Measurements from ENCODE around the gene BCL2L14.
A peak's percentile ranks its signal among the peaks of the same experiment; 100 is the strongest.

The BCL2L14 gene

DNA sequence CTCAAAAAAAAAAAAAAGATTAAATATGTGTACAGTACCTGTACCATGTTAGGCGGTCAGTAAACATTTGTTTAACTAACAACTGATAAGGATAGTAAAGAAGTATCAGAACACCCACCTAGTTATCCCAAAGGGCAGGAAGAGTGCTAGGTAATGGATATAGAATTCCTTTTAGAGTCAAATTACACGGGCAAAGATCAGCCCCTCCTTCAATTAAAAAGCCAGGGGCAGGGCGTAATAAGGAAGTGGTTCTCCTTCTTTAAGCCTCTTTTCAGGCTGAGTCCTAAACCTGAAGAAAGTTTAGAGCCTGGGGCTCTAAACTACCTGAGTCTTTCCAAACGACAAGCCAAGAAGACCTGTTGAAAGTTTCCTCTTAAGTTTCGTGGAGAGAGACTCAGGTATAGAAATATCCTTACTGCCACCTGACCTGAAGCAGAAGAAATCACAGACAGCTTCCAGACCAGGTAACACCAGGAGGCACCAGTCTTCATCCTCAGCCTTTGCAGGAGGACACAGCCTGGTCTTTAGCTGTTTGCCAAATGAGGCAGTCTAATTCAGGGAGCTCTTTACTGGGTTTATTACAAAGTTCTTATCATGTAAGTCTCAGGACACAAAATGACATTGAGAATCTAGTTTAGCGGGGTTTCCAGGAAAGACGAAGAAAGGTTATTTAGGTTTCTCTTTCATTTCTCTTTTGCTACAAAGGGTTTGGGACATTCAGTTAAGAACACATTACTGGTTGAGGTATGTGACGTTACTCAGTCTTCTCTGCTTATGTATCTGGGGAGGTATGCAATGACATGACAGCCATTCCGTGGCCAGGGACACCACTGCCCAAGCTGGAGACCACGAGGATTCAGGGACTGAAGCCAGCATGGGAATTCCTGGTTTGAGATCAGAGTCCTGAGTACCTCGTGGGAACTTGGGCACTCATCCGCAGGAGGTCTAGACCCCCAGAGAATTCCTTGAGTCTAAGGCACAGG lies at the start of gene BCL2L14:
Gene BCL2L14, plus strand, starts transcription at position 266 of the 983 bp plus-strand sequence. CDS start 8,367 bp downstream, outside the sequence.
- no peak for DNase-seq (ENCODE audit: low spot score)

GRCh38 chr12:12022306-12022936 lies 48.3 kb upstream of the BCL2L14 start:
- DNase-seq (ENCODE audit: low spot score): no peak

- no peak for DNase-seq (ENCODE audit: low spot score)
Observed at GRCh38 chr12:12023456-12023855, 47.3 kb upstream of the BCL2L14 start.

DNA sequence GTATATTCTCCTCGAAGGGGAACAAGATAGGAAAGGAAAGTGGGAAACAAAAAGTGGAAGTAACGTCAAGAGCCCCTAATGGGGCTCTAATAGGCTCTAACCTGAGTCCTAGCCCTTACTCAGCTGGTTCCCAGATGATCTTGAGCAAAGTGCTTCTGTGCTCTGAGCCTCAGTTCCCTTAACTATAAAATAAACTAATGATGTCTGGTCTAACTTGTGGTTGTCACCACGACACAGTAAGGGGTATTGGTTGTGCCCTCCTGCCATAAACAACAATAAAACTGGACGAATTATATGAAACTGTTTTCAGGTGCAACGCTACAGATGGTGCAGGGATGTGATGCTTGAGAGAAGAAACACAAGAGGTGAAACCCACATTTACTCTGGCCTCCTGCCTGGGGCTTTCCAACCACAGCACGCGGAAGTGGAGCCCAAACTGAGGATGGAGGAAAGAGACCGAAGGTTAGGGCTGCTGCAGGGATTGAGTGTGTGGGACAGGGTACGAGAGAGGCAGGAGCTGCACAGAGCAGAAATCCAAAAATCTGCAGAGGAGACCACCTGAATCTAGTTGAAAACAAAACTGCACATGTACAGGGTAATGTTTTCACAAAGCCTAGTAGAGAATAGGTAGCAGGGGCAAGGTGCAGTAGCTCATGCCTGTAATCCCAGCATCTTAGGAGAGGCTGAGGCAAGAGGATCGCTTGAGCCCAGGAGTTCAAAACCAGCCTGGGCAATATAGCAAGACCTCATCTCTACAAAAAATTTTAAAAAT lies 45.6 kb upstream of the BCL2L14 start:
- DNase-seq (ENCODE audit: low spot score): no peak

DNA sequence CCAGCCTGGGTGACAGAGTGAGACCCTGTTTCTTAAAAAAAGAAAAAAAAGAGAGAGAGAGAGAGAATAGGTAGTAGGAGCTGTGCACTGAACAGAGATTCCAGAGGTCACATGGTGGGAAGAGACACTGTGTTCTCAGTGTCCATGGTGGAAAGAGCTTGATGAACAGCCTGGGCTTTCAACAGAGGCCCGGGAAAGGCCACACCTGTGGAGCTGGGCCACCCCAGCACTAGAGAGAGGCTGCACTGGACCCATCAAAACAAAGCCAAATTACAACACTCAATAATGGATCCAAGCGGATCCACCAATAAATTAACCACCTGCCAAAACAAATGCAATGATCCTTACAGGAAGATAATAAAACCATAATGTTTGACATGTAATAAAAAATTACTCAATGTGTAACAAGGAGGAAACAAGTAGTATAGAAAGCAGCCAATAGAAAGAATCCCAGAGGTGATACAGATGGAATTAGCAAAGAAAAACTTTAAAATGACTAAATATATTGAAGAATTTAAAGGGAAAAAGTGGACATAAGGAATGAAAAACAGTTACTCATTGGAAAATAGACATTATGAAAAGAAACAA lies 44.8 kb upstream of the BCL2L14 start:
- no peak for DNase-seq (ENCODE audit: low spot score)

DNA sequence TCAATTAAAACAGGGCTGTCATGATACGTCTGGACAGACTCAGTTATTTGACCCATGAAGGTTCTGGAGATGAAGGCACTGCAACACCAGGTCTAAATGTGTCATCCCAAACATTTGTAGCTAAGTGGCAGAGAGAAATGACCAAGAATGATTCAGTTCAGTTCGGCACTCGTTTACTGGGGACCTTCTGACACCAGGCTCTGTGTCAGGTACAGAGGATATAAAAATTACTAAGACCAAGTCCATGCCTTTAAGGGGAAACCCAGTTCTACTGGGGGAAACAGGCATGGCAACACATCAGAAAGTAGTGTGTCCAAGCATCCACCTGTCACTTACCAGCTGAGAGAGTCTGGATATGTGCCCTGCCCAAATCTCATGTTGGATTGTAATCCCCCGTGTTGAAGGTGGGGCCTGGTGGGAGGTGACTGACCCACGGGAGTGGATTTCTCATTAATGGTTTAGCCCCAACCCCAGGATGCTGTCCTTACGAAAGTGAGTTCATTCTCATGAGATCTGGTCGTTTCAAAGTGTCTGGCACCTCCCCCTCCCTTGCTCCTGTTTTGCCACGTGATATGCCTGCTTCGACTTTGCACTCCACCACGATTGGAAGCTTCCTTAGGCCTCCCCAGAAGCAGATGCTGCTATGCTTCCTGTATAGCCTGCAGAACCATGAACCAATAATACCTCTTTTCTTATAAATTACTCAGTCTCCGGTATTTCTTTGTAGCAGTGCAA lies 41.9 kb upstream of the BCL2L14 start:
- DNase-seq (ENCODE audit: low spot score): no peak

DNA sequence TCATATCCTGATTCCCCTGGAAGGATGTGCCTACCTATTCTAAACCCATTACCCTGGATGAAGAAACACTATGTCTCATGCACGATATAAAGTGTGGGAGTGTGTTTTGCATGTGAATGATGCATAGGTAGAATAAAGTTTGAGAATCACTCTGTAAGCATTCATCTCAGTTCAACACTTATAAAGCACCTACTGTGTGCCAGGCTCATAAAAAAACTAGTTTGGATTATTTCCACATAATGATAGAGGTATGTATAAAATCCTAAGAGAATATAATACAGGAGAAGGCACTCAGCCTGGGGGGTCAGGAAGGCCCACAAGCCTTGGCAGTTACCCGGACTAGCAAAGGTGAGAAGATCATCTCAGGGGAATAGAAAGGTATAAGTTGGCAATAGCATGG lies 41.1 kb upstream of the BCL2L14 start:
- DNase-seq (ENCODE audit: low spot score): no peak

DNA sequence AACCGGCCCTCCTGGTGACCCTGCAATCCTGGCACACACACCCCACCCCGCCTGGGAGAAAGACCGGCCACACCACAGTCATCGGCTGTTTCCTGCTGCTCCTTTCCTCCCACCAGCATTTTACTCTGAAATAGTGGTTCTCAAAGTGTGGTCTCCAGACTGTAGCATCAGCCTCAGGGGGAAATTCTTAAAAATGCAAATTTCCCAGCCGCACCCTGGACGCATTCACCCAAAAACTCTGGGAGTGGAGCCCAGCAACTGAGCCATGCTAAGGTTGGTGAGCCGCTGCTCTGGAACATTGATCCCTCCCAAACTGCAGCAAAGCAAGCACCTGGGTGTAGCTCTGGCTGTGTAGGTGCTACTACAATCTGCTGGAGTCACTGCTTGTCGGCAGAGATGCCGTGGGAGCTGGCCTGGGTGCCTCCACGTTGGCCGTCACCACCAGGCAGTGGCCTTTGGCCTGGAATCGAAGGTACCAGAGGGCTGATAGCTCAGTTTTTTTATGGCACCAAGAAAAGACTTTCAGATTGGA lies 38.4 kb upstream of the BCL2L14 start:
- DNase-seq (ENCODE audit: low spot score): no peak

DNA sequence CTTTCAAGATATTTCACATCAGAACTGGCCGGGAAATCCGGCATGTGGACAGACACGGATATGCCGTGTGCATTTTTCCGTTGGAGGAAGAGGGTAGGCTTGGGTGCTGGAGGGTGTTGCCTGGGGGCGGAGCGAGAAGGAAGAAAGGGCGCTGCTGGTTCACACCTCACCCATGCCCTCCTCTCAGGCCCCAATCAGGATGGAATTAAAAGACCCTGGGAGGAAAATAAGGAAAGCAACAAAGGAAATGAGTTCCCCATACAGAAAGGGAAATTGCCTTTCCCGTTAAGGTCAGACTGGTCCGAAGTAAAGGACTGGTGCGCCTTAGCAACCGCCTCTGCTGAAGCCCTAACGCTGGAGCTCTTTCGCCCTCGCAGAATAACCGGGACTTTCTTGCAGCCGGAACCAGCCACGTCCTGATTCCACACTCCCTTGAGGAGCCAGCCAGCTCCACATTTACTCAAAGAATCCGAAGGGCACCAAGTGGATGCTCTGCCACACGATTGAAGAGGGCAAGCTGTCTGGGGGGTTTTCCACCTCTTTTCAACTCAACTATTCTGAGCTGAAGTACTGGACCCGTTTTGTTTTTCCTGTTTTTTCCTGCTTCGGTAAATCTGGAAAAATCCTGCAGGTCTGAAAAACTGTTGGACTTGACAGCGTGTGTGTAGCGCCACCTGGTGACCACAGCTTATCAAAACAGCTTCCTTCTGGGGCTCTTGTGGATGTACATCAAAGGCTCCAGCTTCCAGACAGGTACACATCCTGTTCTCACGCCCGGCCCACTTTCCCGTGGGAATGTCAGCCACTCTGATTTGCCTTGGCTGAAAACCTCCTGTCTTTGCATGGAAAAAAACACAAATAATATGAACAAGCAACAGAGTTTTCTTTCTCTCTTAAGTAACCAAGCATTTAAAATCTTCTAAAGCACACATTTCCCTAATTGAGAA lies 37.6 kb upstream of the BCL2L14 start:
- peak; percentile 86 for DNase-seq (ENCODE audit: low spot score)

GRCh38 chr12:12033824-12034223 lies 36.9 kb upstream of the BCL2L14 start:
- DNase-seq (ENCODE audit: low spot score): no peak

DNA sequence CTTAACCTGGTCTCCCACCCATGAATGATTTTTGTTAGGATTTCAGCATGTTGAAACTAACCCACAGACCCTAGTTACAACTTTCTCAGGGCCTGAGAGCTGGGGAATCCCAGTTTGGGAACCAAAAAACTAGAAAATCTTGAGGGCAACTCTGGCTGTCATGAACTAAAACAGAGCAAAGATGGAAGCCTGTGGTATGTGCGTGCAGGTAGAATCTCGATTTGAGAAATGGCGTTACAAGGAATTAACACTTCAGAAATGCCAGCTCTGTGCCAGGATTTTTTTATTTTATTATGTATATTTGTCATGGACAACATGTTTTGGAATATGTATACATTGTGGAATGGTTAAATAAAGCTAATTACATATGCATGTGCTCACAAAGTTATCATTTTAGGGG lies 36.4 kb upstream of the BCL2L14 start:
- DNase-seq (ENCODE audit: low spot score): no peak

GRCh38 chr12:12035229-12035628 lies 35.5 kb upstream of the BCL2L14 start:
- DNase-seq (ENCODE audit: low spot score): no peak

GRCh38 chr12:12036901-12037300 lies 33.8 kb upstream of the BCL2L14 start:
- DNase-seq (ENCODE audit: low spot score): no peak

DNA sequence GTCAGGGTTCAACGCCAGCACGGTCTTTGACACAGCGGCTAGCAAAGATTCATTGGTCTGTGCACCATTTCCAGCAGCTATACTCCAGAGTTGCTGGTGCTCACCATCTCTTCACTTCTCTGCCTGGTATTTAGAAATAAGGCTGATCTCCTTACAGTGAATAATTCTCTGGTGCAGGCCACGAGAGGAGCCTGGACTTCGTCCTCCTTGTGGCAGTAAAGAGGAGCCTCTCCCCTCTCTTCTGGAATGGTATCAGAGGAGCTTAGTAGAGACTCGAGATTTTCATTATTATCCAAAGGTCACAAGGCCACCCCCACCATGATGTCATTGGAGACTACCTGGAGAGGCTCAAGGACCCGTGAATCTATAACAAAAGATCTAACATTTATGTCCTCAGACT lies 30.8 kb upstream of the BCL2L14 start:
- no peak for DNase-seq (ENCODE audit: low spot score)

GRCh38 chr12:12046401-12046800 lies 24.3 kb upstream of the BCL2L14 start:
- no peak for DNase-seq (ENCODE audit: low spot score)

DNA sequence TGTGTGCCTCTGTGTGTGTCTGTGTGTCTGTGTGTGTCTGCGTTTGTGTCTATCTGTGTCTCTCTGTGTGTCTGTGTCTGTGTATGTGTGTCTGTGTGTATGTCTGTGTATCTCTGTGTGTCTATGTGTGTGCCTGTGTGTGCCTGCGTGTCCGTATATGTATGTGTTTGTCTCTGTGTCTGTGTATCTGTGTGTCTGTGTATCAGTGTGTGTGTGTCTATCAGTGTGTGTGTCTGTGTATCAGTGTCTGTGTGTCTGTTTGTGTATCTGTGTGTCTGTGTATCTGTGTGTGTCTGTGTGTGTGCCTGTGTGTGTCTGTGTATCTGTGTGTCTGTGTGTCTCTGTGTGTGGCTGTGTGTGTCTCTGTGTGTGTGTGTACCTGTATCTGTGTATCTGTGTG lies 23.1 kb upstream of the BCL2L14 start:
- DNase-seq (ENCODE audit: low spot score): no peak

GRCh38 chr12:12048266-12048665 lies 22.5 kb upstream of the BCL2L14 start:
- DNase-seq (ENCODE audit: low spot score): no peak

GRCh38 chr12:12048714-12049113 lies 22.0 kb upstream of the BCL2L14 start:
- peak; percentile 29 for DNase-seq (ENCODE audit: low spot score)

GRCh38 chr12:12051668-12052067 lies 19.1 kb upstream of the BCL2L14 start:
- no peak for DNase-seq (ENCODE audit: low spot score)

GRCh38 chr12:12054993-12055392 lies 15.7 kb upstream of the BCL2L14 start:
- no peak for DNase-seq (ENCODE audit: low spot score)
